HG03175 (cell line): ENCODE data around the gene ZNF117.
"Not testable (repeated sequence)": the region's sequence is repeated elsewhere in the genome, so short reads cannot be mapped to it uniquely, and the experiment has no call there.

Experiments
- ATAC-seq: cut with Tn5 transposase; IDR thresholded peaks from one replicate; pipeline ENCODE4 v1.9.1; 2021; ENCODE audit warnings: mild to moderate bottlenecking, moderate library complexity; ENCODE audit not compliant: unreplicated experiment

Gene ZNF117

DNA sequence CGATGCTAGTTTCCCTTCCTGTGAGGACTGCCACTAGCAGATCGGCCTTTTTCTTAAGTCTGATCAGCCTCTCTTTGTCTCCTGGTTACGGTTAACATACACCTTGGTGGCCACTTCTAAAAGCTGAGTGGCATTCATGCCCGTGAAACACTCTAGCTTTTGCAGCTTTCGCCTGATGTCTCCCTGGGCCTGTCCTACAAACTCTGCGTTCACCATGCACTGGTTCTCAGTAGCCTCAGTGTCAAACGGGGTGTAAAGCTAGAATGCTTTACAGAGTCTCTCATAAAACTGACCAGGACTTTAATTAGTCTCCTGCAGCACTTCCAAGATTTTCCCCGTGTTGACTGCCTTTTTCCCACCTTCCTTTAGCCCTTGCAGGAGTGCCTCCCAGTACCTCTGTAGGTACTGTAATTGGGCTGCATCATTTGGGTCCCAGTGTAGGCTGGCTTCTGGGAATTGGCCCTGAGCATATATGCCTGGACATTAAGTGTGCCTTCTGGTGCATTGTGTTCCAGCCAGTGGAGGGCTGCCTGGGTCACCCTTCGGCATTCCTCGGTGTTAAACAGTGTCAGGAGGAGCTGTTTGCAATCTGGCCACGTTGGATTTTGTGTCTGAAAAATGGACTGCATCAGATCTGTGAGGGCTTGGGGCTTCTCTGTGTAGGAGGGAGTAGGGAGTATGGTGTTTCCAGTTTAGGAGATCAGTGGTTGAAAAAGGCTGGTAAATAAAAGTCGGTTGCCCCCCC lies 6.5 kb upstream of the ZNF117 start:
- ATAC-seq = no peak

DNA sequence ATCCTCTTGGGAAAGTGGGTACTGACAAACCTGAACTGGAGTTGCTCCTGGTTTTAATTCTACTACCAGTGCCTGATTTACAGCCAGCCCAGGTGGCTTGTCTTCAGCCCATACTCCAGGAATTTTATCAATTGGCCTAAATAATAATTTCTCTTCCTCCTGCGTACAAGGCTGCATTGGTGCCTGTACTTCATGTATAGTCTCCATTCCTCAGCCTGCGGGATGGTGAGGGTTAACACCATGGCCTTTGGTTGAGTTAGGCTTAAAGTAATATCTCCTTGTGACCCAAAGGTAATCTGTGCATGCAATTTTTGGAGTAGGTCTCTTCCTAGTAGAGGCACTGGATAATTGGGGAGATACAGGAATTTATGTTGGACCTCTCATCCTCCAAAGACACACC lies 5.5 kb upstream of the ZNF117 start:
- no peak for ATAC-seq

DNA sequence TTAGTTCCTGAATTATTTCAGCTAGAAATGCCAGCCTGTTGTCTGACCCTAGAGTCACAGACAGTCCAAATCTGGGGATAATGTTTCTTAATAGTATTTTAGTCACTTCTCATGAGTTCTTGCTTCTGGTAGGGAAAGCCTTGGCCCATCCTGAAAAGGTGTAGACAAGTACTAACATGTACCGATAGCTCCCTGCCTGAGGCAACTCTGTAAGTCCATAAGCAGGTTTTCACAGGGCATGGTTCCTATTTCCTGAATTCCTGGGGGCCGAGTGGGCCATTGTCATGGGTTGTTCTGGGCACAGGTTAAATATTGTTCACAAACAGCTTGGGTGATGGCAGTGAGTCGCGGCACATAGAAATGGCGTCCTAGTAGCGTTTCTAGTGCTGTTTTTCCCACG lies 3.1 kb upstream of the ZNF117 start:
- no peak for ATAC-seq

DNA sequence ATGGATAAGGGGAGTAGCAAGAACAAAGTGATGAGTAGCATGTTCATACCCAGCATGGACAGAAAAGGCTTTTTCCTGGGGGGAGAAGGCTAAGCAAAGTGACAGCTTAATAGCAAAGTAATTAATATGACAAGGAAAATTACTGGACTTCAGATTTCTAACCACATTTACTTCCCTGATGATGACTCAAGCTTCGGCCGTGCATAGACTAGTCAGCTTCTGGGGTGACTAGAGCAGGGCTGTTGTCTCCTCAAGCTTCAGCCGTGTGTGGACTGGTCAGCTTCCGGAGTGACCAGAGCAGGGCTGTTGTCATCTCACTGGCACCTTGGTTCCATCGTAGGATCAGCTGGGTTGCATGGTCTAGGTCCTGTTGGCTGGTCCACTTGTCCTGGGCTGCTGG lies 2.1 kb upstream of the ZNF117 start:
- no peak for ATAC-seq

DNA sequence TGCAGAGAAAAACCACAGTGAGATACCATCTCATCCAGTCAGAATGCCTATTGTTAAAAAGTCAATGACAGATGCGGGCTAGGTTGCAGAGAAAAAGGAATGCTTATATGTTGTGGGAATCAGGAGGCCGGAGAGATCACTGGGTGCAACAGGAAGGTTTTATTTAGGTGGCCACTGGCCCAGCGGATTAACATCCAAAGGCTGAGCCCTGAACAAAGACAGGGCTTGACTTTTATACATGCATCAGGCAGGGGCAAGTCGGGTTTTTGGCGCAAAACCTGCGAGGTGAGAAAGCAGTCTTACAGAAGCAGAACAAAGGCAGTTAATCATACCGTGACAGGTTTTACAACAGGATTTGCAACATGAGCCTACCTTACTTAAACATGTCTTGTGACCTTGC lies 620 bp downstream of the ZNF117 start:
- ATAC-seq = no peak

DNA sequence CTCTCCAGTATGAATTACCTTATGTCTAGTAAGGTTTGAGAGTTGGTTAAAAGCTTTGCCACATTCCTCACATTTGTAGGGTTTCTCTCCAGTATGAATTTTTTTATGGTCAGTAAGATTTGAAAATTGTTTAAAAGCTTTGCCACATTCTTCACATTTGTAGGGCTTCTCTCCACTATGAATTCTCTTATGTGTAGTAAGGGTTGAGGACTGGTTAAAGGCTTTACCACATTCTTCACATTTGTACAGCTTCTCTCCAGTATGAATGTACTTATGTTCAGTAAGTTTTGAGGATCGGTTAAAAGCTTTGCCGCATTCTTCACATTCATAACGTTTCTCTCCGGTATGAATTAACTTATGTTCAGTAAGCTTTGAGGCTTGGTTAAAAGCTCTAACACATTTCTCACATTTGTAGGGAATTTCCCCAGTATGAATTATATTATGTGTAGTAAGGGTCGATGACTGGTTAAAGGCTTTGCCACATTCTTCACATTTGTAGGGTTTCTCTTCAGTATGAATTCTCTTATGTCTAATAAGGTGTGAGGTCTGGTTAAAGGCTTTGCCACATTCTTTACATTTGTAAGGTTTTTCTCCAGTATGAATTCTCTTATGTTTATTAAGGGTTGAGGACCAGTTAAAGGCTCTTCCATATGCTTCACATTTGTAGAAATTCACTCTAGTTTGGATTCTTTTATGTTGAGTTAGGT lies 12.2 kb downstream of the ZNF117 start:
- no peak for ATAC-seq

DNA sequence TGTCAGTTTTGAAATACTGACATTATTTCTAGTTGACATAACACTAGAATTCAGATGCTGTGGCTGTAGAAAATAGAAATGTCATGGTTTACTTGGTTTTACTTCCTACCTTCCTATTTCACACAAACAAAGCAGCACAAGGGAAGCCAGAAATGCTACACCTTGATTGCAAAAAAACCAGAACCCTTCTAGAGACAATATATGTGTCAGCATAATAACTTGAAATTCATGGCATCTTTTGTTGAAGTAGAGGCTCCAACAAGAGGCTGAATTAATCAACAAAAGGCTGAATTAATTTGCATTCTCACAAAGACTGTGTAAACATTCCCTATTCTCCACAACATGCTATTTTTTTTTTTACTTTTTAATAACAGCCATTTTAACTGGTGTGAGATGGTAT lies 25.2 kb downstream of the ZNF117 start:
- no peak for ATAC-seq

DNA sequence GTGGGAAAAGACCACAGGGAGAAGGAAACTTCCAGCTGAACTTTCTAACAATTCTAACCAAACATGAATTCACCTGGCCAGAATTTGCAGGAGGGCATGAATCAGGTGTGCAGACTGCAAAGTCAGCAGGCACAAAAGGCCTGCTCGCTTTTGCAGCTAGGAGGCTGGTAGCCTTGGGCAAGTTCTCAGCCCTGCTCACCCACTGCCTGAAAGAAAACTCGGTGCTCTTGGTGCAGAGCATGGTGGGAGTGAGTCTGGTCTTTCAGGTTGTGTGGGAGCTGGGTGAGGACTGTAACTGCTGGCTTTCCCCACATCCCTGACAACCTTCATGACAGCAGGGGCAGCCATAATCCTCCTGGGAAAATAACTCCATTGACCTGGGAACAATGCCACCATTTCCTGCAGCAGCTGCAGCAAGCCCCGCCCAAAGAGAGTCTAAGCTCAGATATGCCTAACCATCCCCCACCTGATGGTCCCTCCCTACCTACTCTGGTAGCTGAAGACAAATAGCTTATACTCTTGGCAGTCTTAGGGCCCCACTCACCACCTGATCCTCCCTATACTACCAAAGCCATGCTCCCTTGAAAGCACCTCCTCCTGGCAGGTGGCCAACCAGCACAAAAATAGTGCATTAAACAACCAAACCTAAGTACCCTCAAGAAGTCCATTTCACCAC lies 31.6 kb downstream of the ZNF117 start:
- no peak for ATAC-seq

DNA sequence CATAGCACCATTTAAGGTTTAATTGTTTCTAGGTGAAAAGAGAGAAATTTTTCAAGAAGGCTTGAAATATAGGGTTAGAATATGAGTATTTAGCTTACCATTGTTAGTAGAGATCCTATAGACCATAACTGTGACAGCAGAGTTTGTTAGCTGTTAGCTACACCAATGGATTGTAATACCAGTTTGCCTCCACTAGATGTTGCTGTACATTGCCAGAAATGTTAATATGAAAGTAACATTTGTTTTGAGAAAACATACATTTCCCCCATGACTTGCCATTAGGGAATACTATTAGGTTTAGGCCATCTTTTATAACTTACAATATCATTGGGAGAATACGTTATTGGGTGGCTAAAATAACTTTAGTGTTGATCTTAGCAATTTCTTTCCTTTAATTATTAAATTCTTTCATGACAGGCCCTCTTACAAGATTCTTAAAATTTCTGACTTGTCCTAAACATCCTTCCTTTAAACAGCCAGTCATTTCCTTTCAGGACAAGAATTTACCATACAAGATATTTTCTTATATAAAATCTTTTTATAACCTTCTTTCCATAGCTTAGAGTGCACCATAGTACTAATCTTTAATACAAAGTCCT lies 39.5 kb downstream of the ZNF117 start:
- ATAC-seq = no peak

DNA sequence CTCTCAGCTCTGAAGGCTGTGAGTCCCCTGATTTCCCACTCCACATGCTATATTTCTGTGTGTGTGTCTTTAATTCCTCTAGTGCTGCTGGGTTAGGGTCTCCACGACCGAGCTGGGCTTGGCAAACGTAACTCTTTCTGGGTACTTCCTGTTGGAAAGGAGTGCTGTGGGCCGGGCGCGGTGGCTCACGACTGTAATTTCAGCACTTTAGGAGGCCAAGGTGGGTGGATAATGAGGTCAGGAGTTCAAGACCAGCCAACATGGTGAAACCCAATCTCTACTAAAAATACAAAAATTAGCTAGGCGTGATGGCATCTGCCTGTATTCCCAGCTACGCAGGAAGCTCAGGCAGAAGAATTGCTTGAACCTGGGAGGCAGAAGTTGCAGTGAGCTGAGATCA lies 40.2 kb downstream of the ZNF117 start:
- not testable (repeated sequence) for ATAC-seq

DNA sequence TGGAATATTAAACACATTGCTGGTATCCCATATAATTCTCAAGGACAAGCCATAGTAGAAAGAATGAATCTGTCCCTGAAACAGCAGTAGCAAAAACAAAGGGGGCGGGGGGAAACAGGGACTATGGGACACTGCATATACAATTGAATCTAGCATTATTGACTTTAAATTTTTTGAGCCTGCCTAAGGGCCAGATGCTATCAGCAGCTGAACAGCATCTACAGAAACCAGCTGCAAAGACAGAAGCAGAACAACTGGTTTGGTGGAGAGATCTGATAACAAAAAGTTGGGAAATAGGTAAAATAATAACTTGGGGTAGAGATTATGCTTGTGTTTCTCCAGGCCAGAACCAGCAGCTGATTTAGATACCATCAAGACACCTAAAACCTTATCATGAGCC lies 42.1 kb downstream of the ZNF117 start:
- not testable (repeated sequence) for ATAC-seq

DNA sequence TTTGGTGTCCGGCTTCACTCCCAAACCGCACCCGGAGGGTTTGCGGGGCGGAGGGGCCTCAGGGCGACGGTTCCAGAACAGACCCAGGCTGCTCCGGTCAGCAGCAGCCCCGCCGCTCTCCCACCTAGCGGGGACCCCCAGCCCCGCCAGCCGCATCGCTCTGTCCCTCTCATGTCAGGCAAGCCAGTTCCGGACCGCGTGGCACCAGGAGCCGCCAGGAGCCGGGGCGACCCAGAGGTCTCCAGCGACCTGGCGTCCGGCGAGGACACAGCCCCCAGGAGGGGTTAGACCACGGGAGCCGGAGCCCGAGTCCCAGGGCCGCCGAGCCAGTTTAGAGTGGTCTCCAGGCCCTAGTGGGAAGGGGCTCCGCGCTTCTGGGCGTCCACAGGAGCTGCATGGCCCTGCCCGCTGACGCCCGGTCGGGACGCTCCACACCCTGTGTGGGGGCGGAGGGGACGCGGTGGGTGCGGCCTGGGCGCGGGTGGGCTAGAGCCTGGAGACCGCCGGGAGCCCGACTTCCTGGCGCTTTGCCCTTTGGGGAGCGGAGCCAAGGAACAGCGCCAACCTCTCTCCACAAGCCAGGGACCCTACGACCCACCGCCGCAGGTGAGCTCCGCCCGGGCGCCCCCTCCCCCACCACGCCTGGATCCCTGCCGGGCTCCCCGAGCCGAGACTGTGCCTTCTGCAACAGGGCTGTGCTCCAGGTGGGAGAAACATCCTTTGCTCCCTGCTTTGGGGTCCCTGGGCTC lies 43.4 kb downstream of the ZNF117 start:
- no peak for ATAC-seq

DNA sequence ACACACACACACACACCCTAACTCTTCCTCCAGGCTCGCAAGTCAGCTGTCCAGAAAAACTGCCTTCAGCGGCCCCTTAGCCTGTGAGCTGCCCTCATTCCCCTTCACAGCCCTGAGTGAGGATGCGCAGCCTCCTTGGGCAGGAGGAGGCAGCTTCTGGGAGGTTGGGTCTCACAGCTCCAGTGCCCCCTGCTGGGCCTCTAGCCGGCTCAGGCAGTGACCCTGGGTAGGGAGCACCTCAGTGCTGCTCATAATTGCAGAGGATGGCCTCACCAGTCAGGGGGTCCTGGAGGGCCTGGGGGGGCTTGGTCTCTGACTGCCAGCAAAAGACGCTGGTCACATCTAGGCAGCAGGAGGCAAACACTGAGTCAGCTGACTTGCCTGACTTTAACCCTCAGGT lies 44.1 kb downstream of the ZNF117 start:
- no peak for ATAC-seq

DNA sequence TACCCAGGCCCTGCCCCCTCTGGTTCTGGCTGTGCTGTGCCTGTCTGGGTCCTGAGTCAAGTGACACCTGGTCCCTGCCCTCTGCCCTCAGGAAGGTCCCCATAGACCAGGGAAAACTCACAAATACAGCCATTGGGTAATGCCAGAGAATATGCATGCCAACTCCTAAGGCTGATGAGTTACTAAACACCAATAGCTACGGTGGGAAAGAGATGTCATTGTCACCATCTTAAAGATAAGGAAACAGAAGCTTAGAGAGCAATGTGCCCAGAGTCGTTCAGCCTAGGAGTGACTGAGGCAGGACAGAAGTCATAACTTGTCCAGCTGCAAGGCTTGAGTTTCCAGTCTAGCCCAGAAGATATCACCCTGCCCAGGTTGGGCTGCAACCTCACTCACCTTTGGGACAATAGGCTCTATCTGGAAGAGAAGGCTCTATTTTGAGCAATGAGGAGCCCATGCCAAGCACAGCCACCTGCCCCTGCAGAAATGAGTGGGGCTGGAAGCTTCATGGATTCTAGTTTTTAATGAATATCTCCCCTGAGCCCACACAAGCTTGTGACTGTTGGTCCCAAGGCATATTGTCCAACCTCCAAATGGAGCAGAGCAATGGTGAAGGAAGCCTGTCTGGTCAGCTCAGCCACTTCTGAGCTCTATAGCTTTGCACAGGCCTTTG lies 45.2 kb downstream of the ZNF117 start:
- no peak for ATAC-seq

DNA sequence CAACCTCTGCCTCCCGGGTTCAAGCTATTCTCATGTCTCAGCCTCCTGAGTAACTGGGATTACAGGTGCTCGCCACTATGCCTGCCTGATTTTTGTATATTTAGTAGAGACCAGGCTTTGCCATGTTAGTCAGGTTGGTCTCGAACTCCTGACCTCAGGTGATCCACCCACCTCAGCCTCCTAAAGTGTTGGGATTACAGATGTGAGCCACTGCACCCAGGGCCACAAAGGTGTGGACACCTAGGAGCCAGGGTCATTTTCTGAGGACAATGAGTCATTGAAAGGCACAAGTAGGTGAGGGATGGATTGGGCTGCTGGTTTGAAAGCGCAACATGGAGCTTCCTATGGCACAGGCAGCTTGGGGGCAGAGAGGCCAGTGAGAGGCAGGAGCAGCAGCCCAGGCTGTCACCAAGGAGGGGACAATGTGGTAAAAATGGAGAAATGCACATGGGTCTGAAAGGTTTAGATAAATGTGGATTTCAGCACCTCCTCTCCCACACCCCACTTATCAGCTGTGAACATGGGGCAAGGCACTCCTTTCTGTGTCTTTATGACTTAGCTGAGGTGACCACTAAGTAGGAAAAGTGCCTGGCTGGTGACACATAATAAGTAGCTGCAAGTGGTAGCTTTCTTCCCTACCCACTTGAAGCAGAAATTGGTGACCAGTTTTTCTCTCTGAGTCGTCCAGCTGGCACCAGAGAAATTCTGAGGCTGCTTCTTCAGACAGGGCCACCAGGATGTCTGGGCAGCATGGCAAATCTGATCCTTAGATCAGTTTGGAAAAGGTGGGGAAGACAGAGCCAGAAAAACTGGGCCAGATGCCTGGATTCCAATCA lies 46.0 kb downstream of the ZNF117 start:
- ATAC-seq = not testable (repeated sequence)

DNA sequence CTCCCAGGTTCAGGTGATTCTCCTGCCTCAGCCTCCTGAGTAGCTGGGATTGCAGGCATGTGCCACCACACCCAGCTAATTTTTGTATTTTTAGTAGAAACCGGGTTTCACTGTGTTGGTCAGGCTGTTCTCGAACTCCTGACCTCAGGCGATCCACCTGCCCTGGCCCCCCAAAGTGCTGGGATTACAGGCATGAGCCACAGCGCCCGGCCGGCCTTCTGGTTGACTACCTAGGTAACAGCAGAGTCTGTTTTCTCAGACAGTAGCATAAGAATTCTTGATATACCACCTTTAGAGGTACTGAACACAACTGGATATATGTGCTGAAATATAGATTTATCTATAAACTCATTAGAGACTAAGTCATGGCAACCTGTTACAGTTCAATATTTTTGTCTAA lies 50.8 kb downstream of the ZNF117 start:
- not testable (repeated sequence) for ATAC-seq

DNA sequence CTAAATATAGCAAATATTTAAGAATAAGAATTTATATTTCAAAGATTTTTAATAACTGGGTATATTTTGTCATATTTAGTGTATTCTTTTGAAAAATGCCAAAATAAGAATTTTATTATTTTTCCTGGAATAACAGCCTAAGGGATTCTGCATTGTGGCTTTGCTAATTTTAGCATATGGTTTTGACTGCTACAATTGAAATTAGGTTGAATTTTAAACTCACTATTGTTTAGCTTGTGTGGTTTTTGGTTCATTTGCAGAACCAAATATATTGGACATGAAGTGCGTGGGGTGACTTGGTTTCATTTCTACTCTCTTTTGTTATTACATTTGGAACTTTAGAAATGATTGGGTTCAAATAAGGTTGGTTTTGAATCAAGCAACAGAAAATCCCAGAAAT lies 52.3 kb downstream of the ZNF117 start:
- no peak for ATAC-seq

DNA sequence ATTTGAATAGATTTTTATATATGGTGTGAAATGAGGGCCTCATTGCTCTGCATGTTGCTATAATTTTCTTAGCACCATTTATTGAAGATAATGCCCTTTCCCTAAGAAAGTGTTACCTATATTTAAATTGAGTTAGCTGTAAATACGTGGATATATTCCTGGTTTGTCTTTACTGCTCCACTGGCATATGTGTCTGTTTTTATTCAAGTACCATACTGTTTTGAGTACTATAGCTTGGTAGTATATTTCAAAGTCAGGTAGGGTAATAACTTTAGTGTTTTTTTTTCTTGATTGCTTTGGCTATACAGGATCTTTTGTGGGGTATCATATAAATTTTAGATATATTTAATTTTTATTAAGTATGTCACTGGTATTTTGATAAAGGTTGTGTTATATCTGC lies 56.4 kb downstream of the ZNF117 start:
- no peak for ATAC-seq
